GM18519 (cell line): Measurements from ENCODE around the gene GPR12.
"Not testable (repeated sequence)": the region's sequence is repeated elsewhere in the genome, so short reads cannot be mapped to it uniquely, and the experiment has no call there.

ENCODE experiments used
- ATAC-seq: cut with Tn5 transposase; IDR thresholded peaks from one replicate; pipeline ENCODE4 v1.9.1; 2021; ENCODE audit warnings: mild to moderate bottlenecking, moderate library complexity; ENCODE audit not compliant: unreplicated experiment, low FRiP score

Gene GPR12

DNA sequence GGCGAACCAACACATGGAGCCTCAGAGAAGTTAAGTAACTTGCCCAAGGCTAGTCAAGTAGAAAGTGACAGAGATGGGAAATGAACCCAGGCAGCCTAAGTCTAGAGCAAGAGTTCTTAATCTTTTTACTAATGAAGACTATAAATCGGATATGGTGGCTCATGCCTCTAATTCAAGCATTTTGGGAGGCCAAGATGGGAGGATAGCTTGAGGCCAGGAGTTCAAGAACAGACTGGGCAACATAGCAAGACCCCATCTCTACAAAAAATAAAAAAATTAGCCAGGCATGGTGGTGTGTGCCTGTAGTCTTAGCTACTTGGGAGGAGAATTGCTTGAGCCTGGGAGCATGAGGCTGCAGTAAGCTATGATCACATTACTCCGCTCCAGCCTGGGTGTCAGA lies 10.7 kb downstream of the GPR12 start:
- no peak for ATAC-seq

DNA sequence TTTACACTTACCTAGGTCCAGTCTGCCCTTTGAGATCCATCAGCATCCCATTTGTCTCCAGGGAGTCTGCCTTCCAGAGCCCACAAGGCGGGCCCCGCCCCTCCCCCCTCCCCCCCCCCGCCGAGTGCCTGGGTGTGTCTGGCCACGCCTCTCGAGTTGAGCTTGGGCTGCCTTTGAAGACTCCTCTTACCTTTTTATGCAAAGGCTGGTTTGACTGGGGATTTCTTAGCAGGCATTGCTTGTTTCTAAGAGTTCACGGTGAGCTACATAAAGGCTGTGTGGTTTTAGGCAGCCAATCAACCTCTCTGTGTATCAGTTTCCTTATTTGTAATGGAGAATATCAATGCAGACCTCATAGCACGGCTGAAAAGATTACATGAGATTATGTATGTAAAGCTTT lies 11.3 kb downstream of the GPR12 start:
- no peak for ATAC-seq

DNA sequence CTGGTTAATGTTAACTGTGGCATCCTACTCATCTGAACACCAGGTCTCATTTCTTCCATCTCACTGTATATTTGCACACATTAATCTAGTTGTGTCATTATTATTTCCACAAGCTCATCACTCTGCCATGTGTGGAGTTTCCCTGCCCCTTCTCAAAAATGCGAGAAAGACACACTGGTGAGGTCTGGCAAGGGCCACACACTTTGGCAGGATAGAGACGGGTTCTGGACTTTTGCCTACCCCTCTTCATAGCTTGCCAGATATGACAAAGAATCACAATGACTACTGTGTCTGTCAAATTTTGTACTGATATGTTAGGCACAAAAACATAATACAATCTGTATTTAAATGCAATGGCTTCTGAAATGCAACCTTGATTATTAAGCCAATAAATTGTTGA lies 12.9 kb downstream of the GPR12 start:
- ATAC-seq, result no peak

DNA sequence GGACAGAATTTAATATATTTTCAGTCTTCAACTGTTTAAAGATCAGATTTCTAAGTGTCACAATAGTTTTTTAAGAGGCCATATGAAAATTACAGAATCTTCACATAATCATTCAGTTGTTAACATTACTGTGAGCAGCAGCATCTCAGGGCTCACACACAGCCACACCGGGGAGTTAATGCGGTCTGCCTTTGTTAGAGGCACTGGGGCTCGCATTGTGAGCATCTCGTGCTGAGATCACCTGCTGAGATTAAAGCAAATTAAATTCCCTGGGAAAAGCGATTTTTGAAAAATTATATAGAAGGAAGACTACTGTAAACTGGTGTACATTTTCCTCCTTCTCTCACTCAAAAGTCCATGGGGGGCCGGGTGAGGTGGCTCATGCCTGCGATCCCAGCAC lies 16.6 kb downstream of the GPR12 start:
- ATAC-seq, result no peak

DNA sequence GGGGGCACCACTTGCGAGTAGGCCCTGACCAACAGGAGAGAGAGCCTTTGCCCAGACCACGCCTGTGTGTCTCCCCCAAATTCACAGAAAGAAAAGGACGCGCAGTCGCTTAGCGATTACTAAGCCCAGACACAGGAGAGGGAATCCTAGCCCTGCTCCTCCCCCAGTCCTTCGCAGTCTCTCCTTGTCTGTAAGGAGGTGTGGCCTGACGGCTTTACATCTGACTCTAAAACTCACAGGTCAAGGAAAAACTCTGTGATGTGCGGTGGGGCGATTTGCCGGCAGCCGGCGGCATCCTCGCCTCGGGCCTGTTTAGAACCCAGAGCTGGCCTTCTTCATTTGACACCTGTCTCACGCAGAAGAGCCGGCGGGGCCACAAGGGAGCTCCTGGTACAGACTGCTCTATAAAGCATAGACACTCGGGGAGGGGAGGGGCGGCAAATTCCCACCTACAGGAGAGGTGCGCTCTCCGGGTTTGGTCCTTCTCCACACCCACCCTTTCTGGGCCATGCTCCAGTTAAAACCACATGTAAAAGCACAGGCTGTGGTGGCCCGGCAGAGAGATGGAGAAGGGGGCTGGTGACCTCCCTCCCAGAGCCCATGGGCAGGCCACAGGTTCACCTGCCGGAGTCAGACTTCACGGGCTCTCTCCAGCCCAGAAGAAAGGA lies 17.8 kb downstream of the GPR12 start:
- ATAC-seq, result no peak

DNA sequence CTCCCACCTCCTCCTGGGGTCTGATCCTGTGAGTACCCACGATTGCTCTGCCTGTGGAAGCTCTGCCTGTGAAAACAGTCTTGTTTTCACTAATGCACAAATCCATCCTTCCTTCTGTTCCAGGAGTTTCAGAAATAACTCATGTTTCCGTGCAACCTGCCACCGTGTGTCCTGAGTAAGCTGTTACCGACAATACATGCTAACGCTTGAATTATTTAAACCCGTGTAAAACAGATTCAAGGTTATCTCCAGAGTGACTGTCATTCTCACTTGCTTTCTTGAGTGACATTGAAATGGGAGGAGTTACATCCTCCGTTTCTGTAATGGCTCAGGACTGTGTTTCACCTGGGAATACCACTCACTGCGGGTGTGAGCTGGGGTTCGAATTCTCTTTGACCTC lies 24.9 kb downstream of the GPR12 start:
- no peak for ATAC-seq

DNA sequence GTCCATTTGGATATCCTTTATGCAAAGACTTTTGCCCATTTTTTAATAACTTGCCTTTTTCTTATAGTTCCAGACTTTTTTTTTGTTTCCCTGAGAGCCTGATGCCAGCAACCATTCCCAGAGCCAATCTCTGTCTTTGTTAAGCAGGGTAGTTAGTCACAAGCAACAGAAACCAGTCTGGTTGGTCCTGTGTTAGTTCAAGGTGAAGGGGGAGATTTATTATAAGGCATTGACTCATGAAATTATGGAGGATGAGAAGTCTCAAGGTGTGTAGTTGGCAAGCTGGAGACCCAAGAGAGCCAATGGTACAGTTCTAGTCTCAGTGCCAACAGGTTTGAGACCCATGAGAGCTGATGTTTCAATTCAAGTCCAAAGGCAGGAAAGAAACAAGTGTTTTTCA lies 33.0 kb downstream of the GPR12 start:
- ATAC-seq, result no peak

DNA sequence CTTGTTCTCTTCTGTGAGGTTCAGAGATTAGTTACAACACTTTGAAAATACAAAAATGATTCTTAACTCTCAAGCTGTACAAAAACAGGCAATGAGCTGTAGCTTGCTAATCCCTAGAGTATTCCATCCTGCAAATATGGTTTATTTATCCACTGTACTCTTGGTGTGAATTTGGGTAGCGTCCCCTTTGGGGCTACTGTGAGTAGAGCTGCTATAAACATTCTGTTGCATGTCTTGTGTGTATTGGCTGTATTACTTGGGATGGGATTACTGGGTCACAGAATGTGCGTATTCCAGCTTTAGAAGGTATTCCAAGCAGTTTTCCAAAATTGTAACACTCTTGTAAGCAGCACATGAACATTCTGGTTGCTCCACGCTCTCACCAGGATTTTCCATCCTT lies 33.5 kb downstream of the GPR12 start:
- no peak for ATAC-seq

DNA sequence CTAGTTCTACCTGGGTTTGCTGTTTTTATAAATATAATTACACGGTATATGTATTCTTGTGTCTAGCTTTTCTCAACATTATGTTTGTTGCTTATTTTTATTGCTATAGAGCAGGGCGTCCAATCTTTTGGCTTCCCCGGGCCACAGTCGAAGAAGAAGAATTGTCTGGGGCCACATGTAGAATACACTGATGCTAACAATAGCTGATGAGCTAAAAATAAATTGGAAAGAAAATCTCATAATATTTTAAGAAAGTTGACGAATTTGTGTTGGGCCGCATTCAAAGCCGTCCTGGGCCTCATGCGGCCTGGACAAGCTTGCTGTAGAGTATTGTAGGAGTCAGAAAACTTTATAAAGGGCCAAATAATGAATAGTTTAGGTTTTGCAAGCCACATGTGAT lies 33.9 kb downstream of the GPR12 start:
- ATAC-seq, result no peak

DNA sequence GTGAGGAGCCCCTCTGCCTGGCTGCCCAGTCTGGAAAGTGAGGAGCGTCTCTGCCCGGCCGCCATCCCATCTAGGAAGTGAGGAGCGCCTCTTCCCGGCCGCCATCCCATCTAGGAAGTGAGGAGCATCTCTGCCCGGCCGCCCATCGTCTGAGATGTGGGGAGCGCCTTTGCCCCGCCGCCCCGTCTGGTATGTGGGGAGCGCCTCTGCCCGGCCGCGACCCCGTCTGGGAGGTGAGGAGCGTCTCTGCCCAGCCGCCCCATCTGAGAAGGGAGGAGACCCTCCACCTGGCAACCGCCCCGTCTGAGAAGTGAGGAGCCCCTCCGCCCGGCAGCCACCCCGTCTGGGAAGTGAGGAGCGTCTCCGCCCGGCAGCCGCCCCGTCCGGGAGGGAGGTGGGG lies 37.0 kb downstream of the GPR12 start:
- not testable (repeated sequence) for ATAC-seq

DNA sequence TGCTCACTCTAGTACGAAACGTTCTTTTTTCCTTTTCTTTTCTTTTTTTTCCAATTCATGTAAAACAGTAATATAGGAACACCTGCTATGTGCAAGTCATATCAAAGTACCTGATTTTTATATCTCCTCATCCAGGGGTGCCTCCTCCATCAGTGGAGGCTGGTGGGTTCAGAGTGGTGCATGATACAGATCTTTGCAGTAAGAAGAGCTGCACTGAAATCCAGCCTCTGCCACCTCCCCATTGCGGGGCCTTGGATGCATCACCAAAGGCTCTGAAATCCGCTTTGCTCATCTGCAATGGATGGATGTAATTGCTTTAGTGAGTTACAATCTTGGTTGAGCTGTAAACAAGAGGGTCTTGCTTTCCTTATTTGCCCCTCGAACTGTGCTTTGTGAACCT lies 38.3 kb downstream of the GPR12 start:
- no peak for ATAC-seq

DNA sequence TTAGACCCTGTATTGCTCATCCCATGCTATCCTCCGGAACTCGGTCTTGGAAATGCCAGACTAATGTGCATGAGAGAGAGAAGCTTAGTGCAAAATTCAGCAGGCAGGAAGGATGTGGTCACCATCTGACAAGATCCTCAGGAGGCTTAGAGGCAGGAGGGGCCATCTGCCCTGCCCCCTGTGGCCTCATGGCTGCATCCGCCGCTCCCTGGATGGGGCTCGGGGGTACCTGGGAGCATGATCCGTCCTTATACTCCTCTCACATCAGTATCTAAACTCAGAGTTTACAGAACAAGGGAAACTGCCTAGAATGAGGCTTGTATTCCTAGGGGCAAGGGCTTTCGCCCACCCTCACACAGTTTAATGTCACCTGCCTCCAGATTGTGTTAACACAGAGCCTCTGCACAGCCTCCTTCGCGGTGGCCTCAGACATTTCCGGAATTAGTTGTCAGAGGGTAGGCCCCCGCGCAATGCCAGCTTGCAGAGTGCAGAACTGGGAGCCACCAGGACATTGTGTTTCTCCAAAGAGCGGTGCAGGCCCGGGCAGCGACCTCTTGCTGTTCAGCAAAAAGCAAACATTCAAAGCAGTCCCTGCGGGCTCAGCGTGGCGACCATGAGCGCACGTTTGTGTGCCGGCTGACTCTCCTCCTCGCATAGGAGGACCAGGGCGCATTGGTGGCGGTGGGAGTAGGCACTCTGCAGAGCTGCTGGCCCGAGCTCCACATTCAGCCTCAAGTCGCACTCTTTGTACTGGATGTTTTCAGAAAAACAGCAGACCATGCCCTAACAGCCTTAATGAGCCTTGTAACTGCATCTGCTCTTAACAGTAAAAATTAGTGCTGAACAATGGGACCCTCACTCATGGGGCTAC lies 39.1 kb downstream of the GPR12 start:
- no peak for ATAC-seq

DNA sequence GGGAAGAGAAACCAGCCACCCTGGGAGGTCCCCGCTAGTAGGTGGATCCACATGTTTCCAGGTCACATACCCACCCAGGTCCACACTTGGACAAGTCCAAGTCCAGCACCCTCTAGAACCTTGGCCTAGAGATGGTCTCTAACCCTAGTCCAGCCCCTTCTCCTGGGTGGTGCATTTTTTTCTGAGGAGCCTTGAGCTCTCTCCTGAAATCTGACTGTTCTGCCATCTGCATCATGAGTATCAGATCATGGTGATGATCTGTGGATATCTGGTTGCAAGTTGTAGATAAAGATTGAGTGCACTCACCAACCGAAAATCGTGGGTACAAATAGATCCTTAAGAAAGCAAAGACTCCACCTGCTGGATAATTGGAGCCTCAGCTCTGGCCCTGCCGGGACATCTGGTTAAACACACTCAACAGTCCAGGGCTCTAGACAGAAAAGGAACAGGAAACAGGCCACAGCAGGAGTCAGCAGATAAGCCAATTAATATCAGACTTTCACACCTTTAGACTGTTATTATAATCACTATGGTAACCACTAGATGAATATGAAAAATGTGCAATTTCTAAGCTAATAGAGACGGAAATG lies 41.1 kb downstream of the GPR12 start:
- no peak for ATAC-seq

DNA sequence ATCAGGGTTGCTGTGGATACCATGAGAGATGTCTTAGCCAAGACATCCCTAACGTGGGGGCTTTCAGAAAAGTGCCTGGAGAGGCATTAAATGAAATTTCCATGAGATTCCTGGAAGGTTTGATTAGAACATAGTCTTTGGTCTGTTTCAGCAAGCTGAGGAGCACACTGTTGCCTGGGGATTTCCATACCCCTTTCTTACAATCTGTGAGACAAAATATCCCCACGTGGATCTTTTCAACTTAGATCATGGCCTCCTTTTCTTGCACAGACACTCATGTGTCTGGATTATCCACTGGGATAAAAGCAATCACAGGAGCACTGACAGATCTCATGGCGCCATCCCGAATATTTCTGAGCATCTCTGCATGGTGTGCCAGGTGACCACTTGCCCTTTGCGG lies 41.7 kb downstream of the GPR12 start:
- ATAC-seq, result no peak

DNA sequence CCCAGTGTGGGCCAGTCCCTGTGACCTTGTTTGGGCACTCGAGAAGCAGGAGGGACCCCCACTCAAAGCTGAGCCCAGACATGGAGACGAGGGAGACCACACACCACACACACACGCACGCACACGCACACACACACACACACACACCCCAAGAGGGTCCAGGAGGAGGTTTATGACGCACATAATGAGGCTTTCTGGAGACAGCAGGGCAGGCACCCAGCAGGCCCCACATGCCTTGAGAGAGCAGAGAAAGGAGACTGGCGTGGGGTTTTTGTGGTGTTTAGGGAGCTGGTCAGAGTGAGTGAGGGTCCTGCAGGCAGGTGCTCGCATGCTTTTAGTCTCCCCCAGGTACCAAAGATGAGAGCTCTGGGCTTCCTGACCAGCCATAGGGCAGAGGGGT lies 42.4 kb downstream of the GPR12 start:
- ATAC-seq, result no peak

DNA sequence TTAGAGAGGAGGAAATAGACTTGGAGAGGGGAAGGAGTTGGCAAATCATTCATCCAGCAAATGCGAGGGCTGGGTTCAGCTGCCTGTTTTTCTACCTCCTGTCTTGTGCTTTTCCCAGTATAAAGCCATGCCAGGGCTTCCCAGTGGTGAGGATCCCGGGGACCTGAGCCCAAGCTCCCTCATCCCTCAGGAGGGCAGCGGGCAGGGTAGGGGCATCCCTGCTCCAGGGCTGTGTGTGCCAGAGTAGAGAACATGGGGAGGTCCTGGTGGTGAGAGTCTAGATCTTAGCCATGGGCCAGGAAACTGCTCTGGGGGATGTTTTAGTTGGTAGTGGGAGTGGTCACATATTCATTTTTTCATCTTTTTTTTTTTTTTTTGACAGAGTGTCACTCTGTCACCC lies 43.6 kb downstream of the GPR12 start:
- no peak for ATAC-seq

DNA sequence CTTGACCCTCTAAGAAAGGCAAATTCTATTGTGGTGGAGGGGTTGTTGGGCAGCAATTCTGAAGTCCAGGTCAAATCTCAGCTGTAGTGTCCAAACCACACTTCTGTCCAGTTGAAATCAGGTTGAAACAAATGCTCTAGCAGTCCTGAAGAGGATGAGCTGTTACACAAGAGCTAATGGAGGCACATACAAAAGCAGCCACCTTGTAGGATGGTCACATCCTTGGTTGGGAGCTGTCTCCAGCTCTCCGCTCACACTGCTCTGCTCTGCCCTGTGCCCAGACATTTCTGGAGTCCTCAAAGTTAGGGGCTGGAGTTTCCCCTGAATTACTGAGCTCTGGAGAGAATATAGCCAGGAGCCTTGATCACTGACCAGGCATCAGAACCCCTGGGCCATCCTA lies 47.2 kb downstream of the GPR12 start:
- no peak for ATAC-seq

DNA sequence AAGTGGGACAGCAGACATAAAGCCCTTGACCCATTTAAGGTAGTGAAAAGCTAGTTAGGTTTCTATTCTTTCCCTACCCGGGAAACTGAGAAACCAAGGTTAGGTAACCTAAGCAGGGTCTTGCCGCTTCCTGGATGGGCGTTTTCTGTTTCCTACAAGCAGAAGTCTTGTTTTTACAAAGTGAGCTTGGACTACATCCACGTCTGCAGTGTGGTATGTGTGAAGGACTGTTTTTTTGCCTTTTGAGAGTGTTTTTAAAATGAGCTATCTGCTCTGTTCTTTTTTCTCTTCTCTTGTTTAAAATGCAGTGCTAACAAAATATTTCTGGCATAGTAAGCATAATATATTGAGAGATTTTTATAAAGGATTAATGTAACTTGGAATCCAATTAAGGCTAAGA lies 49.4 kb downstream of the GPR12 start:
- no peak for ATAC-seq

DNA sequence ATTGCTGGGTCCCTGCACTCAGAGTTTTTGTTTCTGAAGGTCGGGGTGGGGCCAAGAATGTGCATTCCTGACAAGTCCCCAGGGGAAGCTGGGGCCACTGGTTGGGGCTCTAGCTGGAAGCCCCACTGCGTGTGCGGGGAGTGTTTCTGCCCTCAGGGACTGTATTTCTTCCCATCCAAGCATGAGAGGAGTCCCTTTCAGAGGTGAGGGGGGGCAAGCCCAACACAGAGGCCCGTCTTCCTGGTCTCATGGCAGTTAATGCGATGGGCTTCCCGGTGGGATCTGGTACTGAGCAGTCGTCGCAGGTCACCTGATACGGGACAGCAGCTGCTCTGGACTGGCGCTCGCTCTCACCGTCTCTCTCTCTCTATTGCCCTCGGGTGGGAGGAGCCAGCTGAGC lies 50.4 kb downstream of the GPR12 start:
- no peak for ATAC-seq

DNA sequence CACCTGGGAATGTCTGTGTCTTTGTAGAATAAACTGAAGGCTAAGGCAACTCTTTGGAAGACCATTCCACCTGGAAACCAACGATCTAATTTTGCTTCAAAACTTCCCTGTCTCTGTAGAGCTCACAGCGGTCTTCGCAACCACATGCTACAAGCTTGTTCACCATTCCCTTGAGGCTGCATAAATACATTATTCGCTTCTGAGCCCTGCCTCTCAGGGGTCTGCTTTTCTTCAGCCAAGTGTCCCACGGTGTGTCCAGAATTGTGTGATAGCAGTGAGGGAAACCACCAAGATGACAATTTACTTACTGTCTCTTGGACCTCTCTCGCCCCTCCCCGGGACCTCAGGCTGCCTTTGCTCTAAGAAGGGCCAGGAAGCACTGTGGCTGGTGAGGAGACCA lies 51.1 kb downstream of the GPR12 start:
- no peak for ATAC-seq

DNA sequence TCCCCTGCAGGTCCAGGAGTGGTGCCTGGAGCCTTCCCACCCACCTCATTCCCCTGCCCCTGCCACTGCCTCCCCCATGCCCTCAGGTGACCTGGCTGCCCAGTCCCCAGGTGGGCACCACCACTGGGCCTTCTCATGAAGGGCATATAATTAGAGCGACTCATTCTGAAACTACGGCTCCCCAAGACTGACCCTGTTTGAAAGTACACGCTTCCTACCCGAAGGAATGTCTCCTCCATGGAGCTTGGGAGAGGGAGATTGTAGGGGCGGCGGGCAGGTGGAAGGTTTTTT lies 52.6 kb downstream of the GPR12 start:
- ATAC-seq, result no peak
